ENCODE results near the gene RBMX. TPM values are rescaled to one million over a fixed set of nuclear protein-coding genes. Genes with fewer than 3 reads are reported as not detected.
"Not testable (repeated sequence)": the region's sequence is repeated elsewhere in the genome, so short reads cannot be mapped to it uniquely, and the experiment has no call there.

The RBMX gene
- total and polyA plus RNA-seq, 2 donors (not counting 3 experiments of a cell fraction or from before 2014, with no cell fraction given) = 117 to 235 TPM

DNA sequence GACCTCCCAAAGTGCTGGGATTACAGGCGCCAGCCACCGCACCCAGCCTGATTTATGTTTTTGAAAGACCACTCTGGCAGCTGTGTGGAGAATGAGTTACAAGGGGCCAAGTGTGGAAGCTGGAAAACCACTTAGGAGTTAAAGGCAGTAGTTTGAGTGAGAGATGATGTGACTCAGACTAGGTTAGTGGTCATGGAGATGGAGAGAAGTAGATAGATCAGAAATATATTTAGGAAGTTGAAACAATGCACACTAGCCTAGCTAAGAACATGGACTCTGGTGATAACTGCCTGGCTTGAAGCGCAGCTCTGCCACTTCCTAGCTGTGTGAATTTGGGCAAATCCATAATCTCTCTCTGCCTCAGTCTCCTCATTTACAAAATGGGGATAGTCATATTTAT lies 11.9 kb upstream of the RBMX start:
- Histone ChIP-seq H4K20me1 (replicated peaks; ENCODE audit: control insufficient read depth, extremely low read depth, insufficient read depth, low read length) (no peaks in the 10 kb centered on the region), H3K9me3 (replicated peaks; ENCODE audit: control insufficient read depth, insufficient read depth, low read length) (no peaks in the 10 kb centered on the region), H3K27me3 (ENCODE audit: control insufficient read depth in 2 of 2, insufficient read depth in 2 of 2, low read length in 2 of 2) (no peaks in the 10 kb centered on the region), H3K79me2 (ENCODE audit: control insufficient read depth, insufficient read depth, low read length) (no peaks in the 10 kb centered on the region), H2AFZ (ENCODE audit: low read depth, low read length) (no peak overlapping the region), H3K4me3 (replicated peaks in 1 of 3; ENCODE audit: insufficient read depth in 1 of 3, low read depth in 1 of 3, low read length in 3 of 3) (no peak overlapping the region), H3K36me3 (ENCODE audit: control insufficient read depth in 2 of 2, extremely low read depth in 1 of 2, insufficient read depth in 2 of 2, low read length in 2 of 2) (no peaks in the 10 kb centered on the region), H3K4me1 (ENCODE audit: control insufficient read depth, extremely low read depth, insufficient read depth, low read length) (no peaks in the 10 kb centered on the region), H3K4me2 (ENCODE audit: insufficient read depth, low read length) (no peak overlapping the region), H3K9me1 (replicated peaks; ENCODE audit: control insufficient read depth, extremely low read depth, insufficient read depth, low read length) (no peaks in the 10 kb centered on the region), H3K9ac (replicated peaks; ENCODE audit: extremely low read depth, insufficient read depth, low read length) (no peak overlapping the region), H3K27ac (ENCODE audit: insufficient read depth, low read depth, low read length) (no peak overlapping the region)
- TF ChIP-seq FOS (IDR thresholded peaks at IDR 0.05; ENCODE audit: borderline replicate concordance, insufficient read depth, low read length) (no peak), EZH2 (IDR thresholded peaks at IDR 0.05; ENCODE audit: borderline replicate concordance, low read depth, low read length, severe bottlenecking) (no peak), POLR2A (IDR thresholded peaks at IDR 0.05; ENCODE audit: low read depth, low read length) (no peak), POLR2AphosphoS5 (IDR thresholded peaks at IDR 0.05; ENCODE audit: insufficient read depth, low read depth, low read length) (no peak), GATA2 (IDR thresholded peaks at IDR 0.05; ENCODE audit: insufficient read depth, insufficient read length, low read depth, low read length) (no peak), MYC (IDR thresholded peaks at IDR 0.05; ENCODE audit: low read depth, low read length) (no peak)
- TF ChIP-seq, protein P1, sequence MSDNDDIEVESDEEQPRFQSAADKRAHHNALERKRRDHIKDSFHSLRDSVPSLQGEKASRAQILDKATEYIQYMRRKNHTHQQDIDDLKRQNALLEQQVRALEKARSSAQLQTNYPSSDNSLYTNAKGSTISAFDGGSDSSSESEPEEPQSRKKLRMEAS (IDR thresholded peaks at IDR 0.05; ENCODE audit: insufficient read depth, insufficient read length) = no peak
- intact Hi-C loops (cut with micrococcal nuclease) = no loop called here
- DNase-seq (ENCODE audit: low read depth, low spot score) (no peak), FAIRE-seq (no peak)
- dilution Hi-C loops (cut with MboI; ENCODE audit: extremely low pct_ligation_motif_present, low sequenced_read_pairs) = no loop called here
- ChIA-PET POLR2A (interaction anchor here (1.6 kb wide), 1 partner anchor 12 kb away, joined by 7 read pairs; the partner anchor contains the start of gene RBMX), CTCF (interaction anchor here (1.1 kb wide), 1 partner anchor 14 kb away, joined by 3 read pairs; no protein-coding TSS in a partner anchor)
- BruUV-seq (replicated peaks) = no TSS peak

DNA sequence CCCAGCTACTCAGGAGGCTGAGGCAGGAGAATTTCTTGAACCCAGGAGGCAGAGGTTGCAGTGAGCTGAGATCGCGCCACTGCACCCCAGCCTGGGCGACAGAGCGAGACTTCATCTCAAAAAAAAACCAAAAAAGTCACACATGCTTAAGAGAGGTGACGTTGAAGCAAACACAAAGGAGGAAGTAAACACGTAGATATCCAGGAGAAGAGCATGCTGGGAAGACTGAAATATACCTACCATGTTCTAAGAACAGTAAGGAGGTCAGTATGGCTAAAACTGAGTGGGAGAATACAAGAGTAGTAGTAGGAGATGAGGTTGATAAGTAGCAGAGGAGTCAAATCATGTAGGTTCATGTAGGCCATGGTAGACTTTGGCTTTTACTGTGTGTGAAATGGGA lies 10.1 kb upstream of the RBMX start:
- POLR2A ChIA-PET; H4K20me1 ChIP-seq (replicated peaks; ENCODE audit: control insufficient read depth, extremely low read depth, insufficient read depth, low read length); H3K27ac ChIP-seq (ENCODE audit: insufficient read depth, low read depth, low read length); H3K9ac ChIP-seq (replicated peaks; ENCODE audit: extremely low read depth, insufficient read depth, low read length); H3K9me1 ChIP-seq (replicated peaks; ENCODE audit: control insufficient read depth, extremely low read depth, insufficient read depth, low read length); BruUV-seq (replicated peaks); FAIRE-seq; H3K9me3 ChIP-seq (replicated peaks; ENCODE audit: control insufficient read depth, insufficient read depth, low read length); H3K79me2 ChIP-seq (ENCODE audit: control insufficient read depth, insufficient read depth, low read length); intact Hi-C loops (cut with micrococcal nuclease); dilution Hi-C loops (cut with MboI; ENCODE audit: extremely low pct_ligation_motif_present, low sequenced_read_pairs); H2AFZ ChIP-seq (ENCODE audit: low read depth, low read length); DNase-seq (ENCODE audit: low read depth, low spot score); H3K4me3 ChIP-seq (replicated peaks in 1 of 3; ENCODE audit: insufficient read depth in 1 of 3, low read depth in 1 of 3, low read length in 3 of 3); H3K27me3 ChIP-seq (ENCODE audit: control insufficient read depth in 2 of 2, insufficient read depth in 2 of 2, low read length in 2 of 2); CTCF ChIA-PET; H3K4me2 ChIP-seq (ENCODE audit: insufficient read depth, low read length); H3K36me3 ChIP-seq (ENCODE audit: control insufficient read depth in 2 of 2, extremely low read depth in 1 of 2, insufficient read depth in 2 of 2, low read length in 2 of 2); H3K4me1 ChIP-seq (ENCODE audit: control insufficient read depth, extremely low read depth, insufficient read depth, low read length): not testable (repeated sequence)

Data from endothelial cell of umbilical vein (primary cell).